HCT116 (cell line): Measurements from ENCODE around the gene PCDH9. TPM values are rescaled to one million over a fixed set of nuclear protein-coding genes. Genes with fewer than 3 reads are reported as not detected.

Experiments
- ATAC-seq: fragments of 200-7000 bp; cut with Tn5 transposase; 2 replicates; pipeline ENCODE4 v1.9.1; 2020; ENCODE audit warnings: mild to moderate bottlenecking, moderate library complexity
- BruUV-seq: library from RNA; stranded (reverse); fragments of 400-500 nt; replicated peaks from 2 replicates; lab custom pipeline; 2021; lab: Mats Ljungman, UMichigan
- CTCF ChIA-PET: fragments of 300-600 bp; sonication (Branson Sonifier 250); formaldehyde crosslinking; loops from one replicate; lab custom pipeline; 2021; ENCODE audit warnings: antibody characterized with exemption; lab: Charles Lee
- POLR2A ChIA-PET: fragments of 300-600, 350-600 bp; sonication (Branson Sonifier 250); formaldehyde crosslinking; loops from one replicate; lab custom pipeline; 2021; ENCODE audit warnings: antibody characterized with exemption; lab: Charles Lee
- RAD21 ChIA-PET, 2 experiments: fragments of 300-600 bp; sonication (Branson Sonifier 250); formaldehyde crosslinking; loops; one replicate each; lab custom pipeline; 2023; ENCODE audit warnings: low total read pairs in 2 of 2; ENCODE audit not compliant: uncharacterized antibody in 2 of 2, unreplicated experiment in 2 of 2, low non-redundant PET in 1 of 2; lab: Charles Lee
- DNase-seq: peaks from one replicate; pipeline ENCODE4 v3.0.0-alpha.2; 2010; ENCODE audit warnings: low read depth, low spot score
- H2AFZ ChIP-seq: fragments of 200-600 bp; shearing (Covaris generic), sonication (generic); 2 replicates; pipeline ENCODE4 v1.6.1; 2017; ENCODE audit warnings: low read depth, mixed run types, mixed read lengths, antibody characterized with exemption, low read length; ENCODE audit not compliant: poor library complexity, severe bottlenecking
- H3K27ac ChIP-seq: 2 replicates; pipeline ENCODE4 v1.5.1; 2012; ENCODE audit warnings: low read depth, low read length
- H3K27me3 ChIP-seq: fragments of 200-600 bp; sonication (generic); 2 replicates; pipeline ENCODE4 v1.6.1; 2016; ENCODE audit warnings: mixed run types, low read length, mixed read lengths; ENCODE audit not compliant: insufficient read depth
- H3K36me3 ChIP-seq, 2 experiments: fragments of 200-500 bp in 1 of 2; fragments of 200-600 bp in 1 of 2; sonication (Bioruptor generic) in 1 of 2; sonication (generic) in 1 of 2; 2 replicates each; pipeline versions ENCODE4 v1.5.1 to v1.6.1; 2014 to 2016; ENCODE audit warnings: low read length in 2 of 2, inconsistent platforms in 1 of 2, mixed read lengths in 1 of 2, mixed run types in 1 of 2; ENCODE audit not compliant: insufficient read depth in 2 of 2, control insufficient read depth in 1 of 2
- H3K4me1 ChIP-seq, 2 experiments: fragments of 200-600 bp in 1 of 2; sonication (generic) in 1 of 2; 2 replicates each; pipeline versions ENCODE4 v1.5.1 to v1.6.1; 2012 to 2017; ENCODE audit warnings: low read length in 2 of 2, inconsistent platforms in 1 of 2, mild to moderate bottlenecking in 1 of 2, mixed read lengths in 1 of 2, mixed run types in 1 of 2, moderate library complexity in 1 of 2; ENCODE audit not compliant: insufficient read depth in 2 of 2, control insufficient read depth in 1 of 2
- H3K4me2 ChIP-seq: fragments of 200-600 bp; sonication (generic); 2 replicates; pipeline ENCODE4 v1.6.1; 2017; ENCODE audit warnings: mixed run types, low read length, mixed read lengths
- H3K4me3 ChIP-seq, 2 experiments: fragments of 200-600 bp in 1 of 2; sonication (generic) in 1 of 2; replicated peaks in 1 of 2; 2 replicates each; pipeline ENCODE4 v1.5.1; 2011 to 2016; ENCODE audit warnings: low read length in 2 of 2, control low read depth in 1 of 2, low read depth in 1 of 2, mild to moderate bottlenecking in 1 of 2, mixed read lengths in 1 of 2, mixed run types in 1 of 2
- H3K79me2 ChIP-seq: fragments of 200-600 bp; sonication (generic); 2 replicates; pipeline ENCODE4 v1.6.1; 2017; ENCODE audit warnings: mild to moderate bottlenecking, mixed run types, low read length, moderate library complexity, mixed read lengths; ENCODE audit not compliant: insufficient read depth
- H3K9ac ChIP-seq: fragments of 200-600 bp; sonication (generic); 2 replicates; pipeline ENCODE4 v1.6.1; 2016; ENCODE audit warnings: low read length, mixed read lengths
- H3K9me2 ChIP-seq: fragments of 200-600 bp; sonication (generic), shearing (Covaris generic); 2 replicates; pipeline ENCODE4 v1.6.1; 2017; ENCODE audit warnings: mixed run types, mild to moderate bottlenecking, moderate library complexity; ENCODE audit not compliant: insufficient read depth
- H3K9me3 ChIP-seq, 2 experiments: fragments of 200-500 bp in 1 of 2; fragments of 200-600 bp in 1 of 2; sonication (Bioruptor generic) in 1 of 2; sonication (generic) in 1 of 2; 2 replicates each; pipeline ENCODE4 v1.6.1; 2014 to 2017; ENCODE audit warnings: low read length in 2 of 2, mixed read lengths in 2 of 2, inconsistent platforms in 1 of 2, low read depth in 1 of 2, mild to moderate bottlenecking in 1 of 2, mixed run types in 1 of 2, moderate library complexity in 1 of 2; ENCODE audit not compliant: control insufficient read depth in 1 of 2, insufficient read depth in 1 of 2
- H4K20me1 ChIP-seq: fragments of 200-600 bp; sonication (generic), shearing (Covaris generic); 2 replicates; pipeline ENCODE4 v1.6.1; 2017; ENCODE audit warnings: mixed run types, mild to moderate bottlenecking, moderate library complexity; ENCODE audit not compliant: insufficient read depth
- CBX3 ChIP-seq: IDR thresholded peaks from 2 replicates; pipeline ENCODE4 v1.6.1; 2012; ENCODE audit warnings: low read depth
- CEBPB ChIP-seq: IDR thresholded peaks from 2 replicates; pipeline ENCODE4 v1.6.1; 2012; ENCODE audit warnings: low read depth
- ELF1 ChIP-seq: IDR thresholded peaks from 2 replicates; pipeline ENCODE4 v1.6.1; 2012; ENCODE audit warnings: low read depth, borderline replicate concordance
- EZH2 ChIP-seq: fragments of 200-600 bp; sonication (generic); IDR thresholded peaks from 2 replicates; pipeline ENCODE4 v1.6.1; 2017; ENCODE audit warnings: antibody characterized with exemption, mixed run types
- EZH2phosphoT487 ChIP-seq: fragments of 200-600 bp; IDR thresholded peaks from 2 replicates; pipeline ENCODE4 v1.6.1; 2018; ENCODE audit warnings: antibody characterized with exemption, borderline replicate concordance
- FOSL1 ChIP-seq: IDR thresholded peaks from 2 replicates; pipeline ENCODE4 v1.6.1; 2012; ENCODE audit warnings: low read depth
- JUND ChIP-seq: IDR thresholded peaks from 2 replicates; pipeline ENCODE4 v1.6.1; 2012
- POLR2AphosphoS5 ChIP-seq: IDR thresholded peaks from 2 replicates; pipeline ENCODE4 v1.6.1; 2011; ENCODE audit warnings: mild to moderate bottlenecking, low read depth, low read length, moderate library complexity
- RAD21 ChIP-seq: IDR thresholded peaks from 2 replicates; pipeline ENCODE4 v1.6.1; 2012; ENCODE audit warnings: low read depth, mild to moderate bottlenecking
- SIN3A ChIP-seq: IDR thresholded peaks from 2 replicates; pipeline ENCODE4 v1.6.1; 2012; ENCODE audit warnings: low read depth
- SP1 ChIP-seq: IDR thresholded peaks from 2 replicates; pipeline ENCODE4 v1.6.1; 2012; ENCODE audit warnings: low read depth
- SRF ChIP-seq: IDR thresholded peaks from 2 replicates; pipeline ENCODE4 v1.6.1; 2012; ENCODE audit warnings: low read depth
- YY1 ChIP-seq: IDR thresholded peaks from 2 replicates; pipeline ENCODE4 v1.6.1; 2011; ENCODE audit warnings: low read length, low read depth, moderate library complexity, mild to moderate bottlenecking; ENCODE audit not compliant: insufficient replicate concordance; ENCODE audit errors: extremely low read depth
- ZFX ChIP-seq: fragments of 450-650 bp; IDR thresholded peaks from 2 replicates; pipeline ENCODE4 v1.6.1; 2017
- ZNF274 ChIP-seq: fragments of 200-500 bp; sonication (Bioruptor generic); IDR thresholded peaks from 2 replicates; pipeline ENCODE4 v1.6.1; 2014; ENCODE audit warnings: mild to moderate bottlenecking, low read depth, low read length, inconsistent platforms
- intact Hi-C: fragments of 100-400 bp; cut with micrococcal nuclease; formaldehyde crosslinking; loops from 2 replicates; pipeline ENCODE4 v1.10.0; 2022
- total RNA-seq: library from RNA; stranded (reverse); gene quantifications from one replicate; pipeline ENCODE4 v1.2.1, GENCODE V29; 2021; ENCODE audit not compliant: unreplicated experiment
- TF ChIP-seq, protein P1 (sequence below): IDR thresholded peaks from 2 replicates; pipeline ENCODE4 v1.6.1; 2012
- TF ChIP-seq, protein P2 (sequence below): IDR thresholded peaks from 2 replicates; pipeline ENCODE4 v1.6.1; 2011; ENCODE audit warnings: mild to moderate bottlenecking, low read length, moderate library complexity; ENCODE audit not compliant: insufficient replicate concordance; ENCODE audit errors: extremely low read depth
- TF ChIP-seq, protein P3 (sequence below): IDR thresholded peaks from 2 replicates; pipeline ENCODE4 v1.6.1; 2012; ENCODE audit warnings: low read depth

PCDH9 gene
- total RNA-seq, 1 experiment from 2014 or later: 0.02 TPM

DNA sequence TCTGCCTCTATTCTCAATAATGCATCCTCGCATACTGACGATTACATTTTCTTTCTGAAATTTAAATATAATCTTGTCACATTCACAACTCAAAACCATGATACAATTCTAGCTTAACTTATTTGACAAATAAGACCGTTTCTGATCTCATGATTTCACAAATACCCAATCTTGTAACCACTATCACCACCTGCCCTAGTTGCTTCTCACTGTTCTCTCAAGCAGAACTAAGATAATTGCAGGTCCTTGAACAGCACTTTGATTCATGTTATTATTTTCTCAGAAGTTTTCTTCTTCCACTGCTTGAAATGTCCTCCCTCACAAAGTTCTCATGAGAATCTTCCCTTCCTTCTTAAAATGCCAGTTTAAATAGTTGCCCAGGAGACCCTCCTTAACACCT is 211.4 kb downstream of the PCDH9 start:
- no peak overlapping the region for H3K4me3 ChIP-seq
- H3K9me3 ChIP-seq: no peaks in the 10 kb centered on the region
- POLR2A ChIA-PET: no interaction called here
- no peaks in the 10 kb centered on the region for H3K27me3 ChIP-seq
- intact Hi-C loops: no loop called here
- no peaks in the 10 kb centered on the region for H3K9me2 ChIP-seq
- BruUV-seq: no TSS peak
- RAD21 ChIA-PET: no interaction called here
- ATAC-seq (no peak), DNase-seq (no peak)
- no peak overlapping the region for H3K27ac ChIP-seq
- H3K4me2 ChIP-seq: no peak overlapping the region
- H3K79me2 ChIP-seq: no peaks in the 10 kb centered on the region
- H3K36me3 ChIP-seq: no peaks in the 10 kb centered on the region
- no peak for TF ChIP-seq ZNF274
- TF ChIP-seq CEBPB: no peak
- TF ChIP-seq ZFX: no peak
- TF ChIP-seq FOSL1: no peak
- no peak for TF ChIP-seq SP1
- TF ChIP-seq, protein P1, sequence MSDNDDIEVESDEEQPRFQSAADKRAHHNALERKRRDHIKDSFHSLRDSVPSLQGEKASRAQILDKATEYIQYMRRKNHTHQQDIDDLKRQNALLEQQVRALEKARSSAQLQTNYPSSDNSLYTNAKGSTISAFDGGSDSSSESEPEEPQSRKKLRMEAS: no peak
- no peak for TF ChIP-seq ELF1
- TF ChIP-seq, protein P2, sequence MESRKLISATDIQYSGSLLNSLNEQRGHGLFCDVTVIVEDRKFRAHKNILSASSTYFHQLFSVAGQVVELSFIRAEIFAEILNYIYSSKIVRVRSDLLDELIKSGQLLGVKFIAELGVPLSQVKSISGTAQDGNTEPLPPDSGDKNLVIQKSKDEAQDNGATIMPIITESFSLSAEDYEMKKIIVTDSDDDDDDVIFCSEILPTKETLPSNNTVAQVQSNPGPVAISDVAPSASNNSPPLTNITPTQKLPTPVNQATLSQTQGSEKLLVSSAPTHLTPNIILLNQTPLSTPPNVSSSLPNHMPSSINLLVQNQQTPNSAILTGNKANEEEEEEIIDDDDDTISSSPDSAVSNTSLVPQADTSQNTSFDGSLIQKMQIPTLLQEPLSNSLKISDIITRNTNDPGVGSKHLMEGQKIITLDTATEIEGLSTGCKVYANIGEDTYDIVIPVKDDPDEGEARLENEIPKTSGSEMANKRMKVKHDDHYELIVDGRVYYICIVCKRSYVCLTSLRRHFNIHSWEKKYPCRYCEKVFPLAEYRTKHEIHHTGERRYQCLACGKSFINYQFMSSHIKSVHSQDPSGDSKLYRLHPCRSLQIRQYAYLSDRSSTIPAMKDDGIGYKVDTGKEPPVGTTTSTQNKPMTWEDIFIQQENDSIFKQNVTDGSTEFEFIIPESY: no peak
- TF ChIP-seq SIN3A: no peak
- TF ChIP-seq EZH2: no peak
- no peak for TF ChIP-seq SRF
- TF ChIP-seq YY1: no peak
- no peak for TF ChIP-seq CBX3
- TF ChIP-seq, protein P3, sequence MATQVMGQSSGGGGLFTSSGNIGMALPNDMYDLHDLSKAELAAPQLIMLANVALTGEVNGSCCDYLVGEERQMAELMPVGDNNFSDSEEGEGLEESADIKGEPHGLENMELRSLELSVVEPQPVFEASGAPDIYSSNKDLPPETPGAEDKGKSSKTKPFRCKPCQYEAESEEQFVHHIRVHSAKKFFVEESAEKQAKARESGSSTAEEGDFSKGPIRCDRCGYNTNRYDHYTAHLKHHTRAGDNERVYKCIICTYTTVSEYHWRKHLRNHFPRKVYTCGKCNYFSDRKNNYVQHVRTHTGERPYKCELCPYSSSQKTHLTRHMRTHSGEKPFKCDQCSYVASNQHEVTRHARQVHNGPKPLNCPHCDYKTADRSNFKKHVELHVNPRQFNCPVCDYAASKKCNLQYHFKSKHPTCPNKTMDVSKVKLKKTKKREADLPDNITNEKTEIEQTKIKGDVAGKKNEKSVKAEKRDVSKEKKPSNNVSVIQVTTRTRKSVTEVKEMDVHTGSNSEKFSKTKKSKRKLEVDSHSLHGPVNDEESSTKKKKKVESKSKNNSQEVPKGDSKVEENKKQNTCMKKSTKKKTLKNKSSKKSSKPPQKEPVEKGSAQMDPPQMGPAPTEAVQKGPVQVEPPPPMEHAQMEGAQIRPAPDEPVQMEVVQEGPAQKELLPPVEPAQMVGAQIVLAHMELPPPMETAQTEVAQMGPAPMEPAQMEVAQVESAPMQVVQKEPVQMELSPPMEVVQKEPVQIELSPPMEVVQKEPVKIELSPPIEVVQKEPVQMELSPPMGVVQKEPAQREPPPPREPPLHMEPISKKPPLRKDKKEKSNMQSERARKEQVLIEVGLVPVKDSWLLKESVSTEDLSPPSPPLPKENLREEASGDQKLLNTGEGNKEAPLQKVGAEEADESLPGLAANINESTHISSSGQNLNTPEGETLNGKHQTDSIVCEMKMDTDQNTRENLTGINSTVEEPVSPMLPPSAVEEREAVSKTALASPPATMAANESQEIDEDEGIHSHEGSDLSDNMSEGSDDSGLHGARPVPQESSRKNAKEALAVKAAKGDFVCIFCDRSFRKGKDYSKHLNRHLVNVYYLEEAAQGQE: no peak
- TF ChIP-seq RAD21: no peak
- TF ChIP-seq JUND: no peak
- TF ChIP-seq POLR2AphosphoS5: no peak
- TF ChIP-seq EZH2phosphoT487: no peak
- no peak overlapping the region for H3K9ac ChIP-seq
- H3K4me1 ChIP-seq: no peaks in the 10 kb centered on the region
- no peaks in the 10 kb centered on the region for H4K20me1 ChIP-seq
- no peak overlapping the region for H2AFZ ChIP-seq
- CTCF ChIA-PET: no interaction called here
